NCI-H446 treated with DMSO at 0.1 percent for 48 hours (cell line): ENCODE results near the gene ACSF3.
"Not testable (repeated sequence)": the region's sequence is repeated elsewhere in the genome, so short reads cannot be mapped to it uniquely, and the experiment has no call there.

Experiments used
- DNase-seq: peaks from one replicate; lab custom pipeline; 2025; lab: John Stamatoyannopoulos, UW

The ACSF3 gene

GRCh38 chr16:89175280-89176146 is 81.9 kb downstream of the ACSF3 start:
- peak; percentile 85 for DNase-seq

GRCh38 chr16:89176147-89176690 is 82.6 kb downstream of the ACSF3 start:
- peak; percentile 35 for DNase-seq

GRCh38 chr16:89176717-89177116 is 83.1 kb downstream of the ACSF3 start:
- no peak for DNase-seq

DNA sequence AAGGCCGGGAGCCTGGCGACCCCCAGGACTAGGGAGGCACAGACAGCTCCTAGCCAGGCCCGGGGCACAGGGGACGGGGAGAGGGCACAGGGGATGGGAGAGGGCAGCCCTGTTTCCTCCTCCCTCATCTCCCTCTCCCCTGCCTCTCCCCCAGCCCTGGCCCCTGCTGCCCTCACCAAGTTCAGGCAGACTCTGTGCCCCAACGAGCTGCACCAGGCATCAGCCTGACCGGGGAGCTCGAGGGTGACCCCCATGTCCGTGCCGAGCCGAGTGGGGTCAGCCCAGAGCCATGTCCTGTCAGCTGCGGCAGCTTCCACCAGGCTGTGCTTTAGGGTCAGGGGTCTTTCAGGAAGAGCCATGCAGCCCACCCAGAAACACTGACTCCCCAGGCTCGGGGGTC is 83.8 kb downstream of the ACSF3 start:
- DNase-seq: no peak

DNA sequence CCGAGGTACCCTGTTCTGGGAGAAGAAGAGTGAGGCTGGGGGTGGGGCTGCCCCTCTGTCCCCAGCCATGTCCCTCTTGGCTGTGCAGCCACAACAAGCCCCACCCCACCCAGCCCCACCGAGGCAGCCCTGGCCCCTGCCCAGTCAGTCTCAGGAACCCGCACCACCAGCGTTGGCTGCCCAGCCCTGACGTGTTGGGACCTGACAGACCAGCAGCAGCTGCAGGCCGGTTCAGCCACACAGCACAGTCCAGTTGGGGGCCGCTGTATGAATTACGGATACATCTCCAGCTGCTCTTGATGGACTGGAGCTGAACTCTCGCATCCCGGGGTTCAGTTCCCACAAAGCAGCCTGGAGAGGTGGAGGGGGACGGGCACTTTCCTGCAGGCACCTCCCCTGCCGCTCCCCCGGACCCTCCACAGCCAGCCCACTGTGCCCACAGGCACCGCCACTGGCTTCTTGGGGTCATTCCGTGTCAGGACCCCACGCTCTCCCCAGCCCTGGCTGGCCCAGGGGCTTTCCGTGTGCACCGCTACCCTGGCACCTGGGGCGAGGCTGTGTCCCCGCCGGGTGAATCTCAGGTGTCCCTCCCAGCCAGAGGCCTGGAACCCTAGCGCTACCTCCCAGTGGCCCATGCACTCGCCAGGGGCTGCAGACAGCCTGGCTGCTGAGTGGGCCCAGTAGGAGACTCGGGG is 84.9 kb downstream of the ACSF3 start:
- no peak for DNase-seq

- DNase-seq: no peak
These were observed 85.5 kb downstream of the ACSF3 start for GRCh38 chr16:89179148-89179484.

DNA sequence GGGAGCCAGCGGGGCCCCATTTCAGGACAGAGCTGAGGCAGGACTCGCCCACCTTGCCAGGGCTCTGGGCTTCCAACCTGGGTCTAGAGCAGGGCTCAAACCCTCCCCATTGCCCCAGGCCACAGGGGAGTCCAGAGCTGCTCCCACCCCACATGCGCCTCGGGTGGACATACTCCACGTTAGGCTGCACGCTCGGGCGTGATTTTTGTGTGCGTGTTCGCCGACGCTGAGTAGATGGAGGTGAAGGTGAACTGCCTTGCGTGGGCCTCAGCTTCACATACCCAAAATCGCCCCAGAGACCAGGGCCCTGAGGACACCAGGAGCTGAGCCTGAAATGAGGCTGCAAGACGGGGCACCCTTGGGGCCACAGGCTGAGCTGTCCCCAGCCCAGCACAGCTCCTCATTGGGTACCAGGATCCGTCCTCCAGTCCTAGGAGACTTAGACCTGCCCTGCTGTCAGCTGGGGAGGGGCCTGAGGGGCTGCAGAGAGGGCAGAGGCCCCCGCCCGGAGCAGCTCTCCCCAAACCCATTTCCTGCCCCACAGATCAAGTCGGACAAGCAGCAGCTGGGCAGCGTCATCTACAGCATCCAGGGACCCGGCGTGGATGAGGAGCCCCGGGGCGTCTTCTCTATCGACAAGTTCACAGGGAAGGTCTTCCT is 86.1 kb downstream of the ACSF3 start:
- DNase-seq: no peak

DNA sequence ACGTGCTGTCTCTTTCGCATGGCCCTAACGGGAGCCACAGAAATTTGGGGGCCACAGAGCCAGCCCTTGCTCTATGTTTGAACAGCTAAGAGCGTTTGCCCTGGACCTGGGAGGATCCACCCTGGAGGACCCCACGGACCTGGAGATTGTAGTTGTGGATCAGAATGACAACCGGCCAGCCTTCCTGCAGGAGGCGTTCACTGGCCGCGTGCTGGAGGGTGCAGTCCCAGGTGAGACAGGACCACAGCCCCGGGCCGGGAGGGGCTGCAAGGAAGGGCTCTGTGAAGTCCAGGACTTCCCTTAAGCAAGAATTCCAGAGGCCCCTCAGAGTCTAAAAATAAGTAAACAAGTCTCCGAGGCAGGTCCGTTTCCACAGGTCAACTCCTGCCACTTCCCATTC is 89.8 kb downstream of the ACSF3 start:
- no peak for DNase-seq

GRCh38 chr16:89183975-89184676 is 90.5 kb downstream of the ACSF3 start:
- no peak for DNase-seq

GRCh38 chr16:89184677-89184932 is 91.0 kb downstream of the ACSF3 start:
- no peak for DNase-seq

- no peak for DNase-seq
These were observed 91.5 kb downstream of the ACSF3 start for GRCh38 chr16:89184933-89185794.

DNA sequence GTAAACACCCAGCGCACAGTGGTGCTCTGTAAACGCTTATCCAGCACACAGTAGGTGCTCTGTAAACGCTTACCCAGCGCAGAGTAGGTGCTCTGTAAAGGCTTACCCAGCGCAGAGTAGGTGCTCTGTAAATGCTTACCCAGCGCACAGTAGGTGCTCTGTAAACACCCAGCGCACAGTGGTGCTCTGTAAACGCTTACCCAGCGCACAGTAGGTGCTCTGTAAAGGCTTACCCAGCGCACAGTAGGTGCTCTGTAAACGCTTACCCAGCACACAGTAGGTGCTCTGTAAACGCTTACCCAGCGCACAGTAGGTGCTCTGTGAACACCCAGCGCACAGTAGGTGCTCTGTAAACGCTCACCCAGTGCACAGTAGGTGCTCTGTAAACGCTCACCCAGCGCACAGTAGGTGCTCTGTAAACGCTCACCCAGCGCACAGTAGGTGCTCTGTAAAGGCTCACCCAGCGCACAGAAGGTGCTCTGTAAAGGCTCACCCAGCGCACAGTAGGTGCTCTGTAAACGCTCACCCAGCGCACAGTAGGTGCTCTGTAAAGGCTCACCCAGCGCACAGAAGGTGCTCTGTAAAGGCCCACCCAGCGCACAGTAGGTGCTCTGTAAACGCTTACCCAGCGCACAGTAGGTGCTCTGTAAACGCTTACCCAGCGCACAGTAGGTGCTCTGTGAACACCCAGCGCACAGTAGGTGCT is 92.4 kb downstream of the ACSF3 start:
- DNase-seq: not testable (repeated sequence)

- DNase-seq: not testable (repeated sequence)
These were observed 93.0 kb downstream of the ACSF3 start for GRCh38 chr16:89186593-89187031.

DNA sequence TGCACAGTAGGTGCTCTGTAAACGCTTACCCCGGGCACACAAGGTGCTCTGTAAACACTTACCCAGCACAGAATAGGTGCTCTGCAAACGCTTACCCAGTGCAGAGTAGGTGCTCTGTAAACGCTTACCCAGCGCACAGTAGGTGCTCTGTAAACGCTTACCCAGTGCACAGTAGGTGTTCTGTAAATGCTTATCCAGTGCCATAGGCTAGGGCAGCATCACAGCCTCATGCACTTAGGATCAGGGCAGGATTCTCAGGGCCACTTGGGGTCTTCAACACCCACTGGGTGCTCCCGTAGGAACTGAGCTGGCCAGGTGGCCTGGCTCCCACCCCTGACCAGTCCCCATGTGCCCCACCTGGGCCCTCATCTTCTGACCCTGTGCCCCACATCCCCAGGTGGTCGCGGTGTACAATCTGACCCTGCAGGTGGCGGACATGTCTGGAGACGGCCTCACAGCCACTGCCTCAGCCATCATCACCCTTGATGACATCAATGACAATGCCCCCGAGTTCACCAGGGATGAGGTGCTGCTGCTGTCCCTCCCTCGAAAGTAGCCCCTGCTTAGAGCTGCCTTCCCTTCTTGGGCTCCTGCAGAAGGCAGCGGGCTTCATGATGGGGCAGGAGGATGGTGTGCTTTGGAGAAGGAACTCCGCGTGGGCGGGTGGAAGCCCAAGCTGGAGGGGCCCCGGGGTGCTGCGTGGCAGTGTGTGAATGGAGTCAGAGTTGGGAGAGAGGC is 93.5 kb downstream of the ACSF3 start:
- no peak for DNase-seq

GRCh38 chr16:89187770-89188392 is 94.2 kb downstream of the ACSF3 start:
- DNase-seq: no peak

- DNase-seq: not testable (repeated sequence)
These were observed 95.1 kb downstream of the ACSF3 start for GRCh38 chr16:89188471-89189357.

DNA sequence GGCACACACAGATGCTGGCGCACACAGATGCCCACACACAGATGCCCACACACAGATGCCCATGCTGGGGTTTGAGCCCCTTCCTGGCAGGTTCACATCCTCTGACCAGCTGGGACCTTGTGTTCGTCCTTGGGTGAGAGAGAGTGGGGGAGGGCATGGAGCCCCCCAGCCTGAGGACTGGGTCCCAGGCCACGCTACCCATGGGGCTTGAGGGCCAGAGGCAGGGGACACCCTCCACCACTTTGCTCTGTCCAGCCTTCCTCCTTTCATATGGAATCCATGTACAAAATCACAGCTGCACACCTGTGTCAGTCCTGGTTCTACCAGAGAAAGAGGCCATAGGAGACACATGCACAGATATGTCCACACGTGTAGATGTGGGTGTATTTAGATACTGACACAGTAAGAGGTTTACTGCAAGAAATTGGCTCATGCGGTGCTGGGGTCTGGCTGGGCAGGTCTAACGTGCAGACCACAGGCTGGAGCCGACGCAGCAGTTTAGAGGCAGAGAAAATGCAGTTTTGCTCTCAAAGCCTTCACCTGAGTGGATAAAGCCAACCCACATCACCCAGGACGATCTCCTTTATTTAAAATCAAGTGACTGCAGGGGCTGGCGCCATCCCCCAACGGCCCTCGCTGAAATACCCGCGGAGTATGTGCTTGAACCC is 95.8 kb downstream of the ACSF3 start:
- DNase-seq: no peak
